PC-3 (cell line): ENCODE results near the gene DBET. TPM values are rescaled to one million over a fixed set of nuclear protein-coding genes. Genes with fewer than 3 reads are reported as not detected.
"Not testable (repeated sequence)": the region's sequence is repeated elsewhere in the genome, so short reads cannot be mapped to it uniquely, and the experiment has no call there.

Experiments
- ATAC-seq: fragments of 200-7000 bp; cut with Tn5 transposase; 2 replicates; pipeline ENCODE4 v1.9.1; 2020; ENCODE audit warnings: mild to moderate bottlenecking, moderate library complexity
- BruUV-seq: library from RNA; stranded (reverse); fragments of 400-500 nt; replicated peaks from 2 replicates; lab custom pipeline; 2021; lab: Mats Ljungman, UMichigan
- CTCF ChIA-PET: fragments of 300-600 bp; sonication (Branson Sonifier 250); formaldehyde crosslinking; loops from one replicate; lab custom pipeline; 2022; ENCODE audit warnings: antibody characterized with exemption; lab: Charles Lee
- POLR2A ChIA-PET: fragments of 300-600 bp; sonication (Branson Sonifier 250); formaldehyde crosslinking; loops from one replicate; lab custom pipeline; 2022; ENCODE audit warnings: antibody characterized with exemption; ENCODE audit not compliant: unreplicated experiment; lab: Charles Lee
- DNase-seq: peaks from one replicate; pipeline ENCODE4 v3.0.0-alpha.2; 2015
- H2AFZ ChIP-seq: fragments of 300-600 bp; sonication (generic); 2 replicates; pipeline ENCODE4 v1.6.0; 2016; ENCODE audit warnings: antibody characterized with exemption, low read length
- H3F3A ChIP-seq: fragments of 300-600 bp; sonication (generic); one replicate; pipeline ENCODE4 v1.6.0; 2017; ENCODE audit warnings: antibody characterized with exemption, low read length, control low read depth, mild to moderate bottlenecking; ENCODE audit not compliant: unreplicated experiment
- H3K27ac ChIP-seq: fragments of 300-600 bp; sonication (generic); 2 replicates; pipeline ENCODE4 v1.5.1; 2016; ENCODE audit warnings: mild to moderate bottlenecking, low read length
- H3K27me3 ChIP-seq: fragments of 300-600 bp; sonication (generic); 2 replicates; pipeline ENCODE4 v1.6.1; 2016; ENCODE audit warnings: low read length, mixed read lengths
- H3K36me3 ChIP-seq: fragments of 300-600 bp; sonication (generic); 2 replicates; pipeline ENCODE4 v1.6.1; 2016; ENCODE audit warnings: low read depth, mixed run types, low read length, mixed read lengths
- H3K4me1 ChIP-seq: fragments of 300-600 bp; sonication (generic); 2 replicates; pipeline ENCODE4 v1.5.1; 2016; ENCODE audit warnings: low read length; ENCODE audit not compliant: insufficient read depth
- H3K4me2 ChIP-seq: fragments of 300-600 bp; sonication (generic); 2 replicates; pipeline ENCODE4 v1.6.0; 2016; ENCODE audit warnings: low read length
- H3K4me3 ChIP-seq: fragments of 300-600 bp; sonication (generic); 2 replicates; pipeline ENCODE4 v1.5.1; 2016; ENCODE audit warnings: mild to moderate bottlenecking, low read length, mixed read lengths
- H3K79me2 ChIP-seq: fragments of 300-600 bp; sonication (generic); 2 replicates; pipeline ENCODE4 v1.6.1; 2017; ENCODE audit warnings: low read length, mixed read lengths
- H3K9ac ChIP-seq: fragments of 300-600 bp; sonication (generic); 2 replicates; pipeline ENCODE4 v1.6.0; 2016; ENCODE audit warnings: mild to moderate bottlenecking, low read length
- H3K9me2 ChIP-seq: fragments of 300-600 bp; sonication (generic); replicated peaks from 2 replicates; pipeline ENCODE4 v1.6.1; 2016; ENCODE audit warnings: mixed run types, low read length, mixed read lengths
- H3K9me3 ChIP-seq: fragments of 300-600 bp; sonication (generic); 2 replicates; pipeline ENCODE4 v1.6.1; 2016; ENCODE audit warnings: low read length, mixed read lengths
- H4K20me1 ChIP-seq: fragments of 300-600 bp; sonication (generic); 2 replicates; pipeline ENCODE4 v1.6.1; 2016; ENCODE audit warnings: low read length, mixed read lengths
- CTCF ChIP-seq: fragments of 300-600 bp; sonication (generic); conservative IDR thresholded peaks from 2 replicates; pipeline ENCODE4 v1.5.1; 2017; ENCODE audit warnings: antibody characterized with exemption, low read depth, mild to moderate bottlenecking, low read length
- EZH2 ChIP-seq: fragments of 300-600 bp; sonication (generic); IDR thresholded peaks from one replicate; pipeline ENCODE4 v1.6.1; 2017; ENCODE audit warnings: antibody characterized with exemption, mild to moderate bottlenecking, low read length; ENCODE audit not compliant: unreplicated experiment
- EZH2phosphoT487 ChIP-seq: fragments of 300-600 bp; sonication (generic); IDR thresholded peaks from 2 replicates; pipeline ENCODE4 v1.6.1; 2018; ENCODE audit warnings: mild to moderate bottlenecking, antibody characterized with exemption, low read length, borderline replicate concordance
- intact Hi-C: fragments of 100-400 bp; cut with micrococcal nuclease; formaldehyde crosslinking; loops from 2 replicates; pipeline ENCODE4 v1.9.0; 2023
- total RNA-seq: library from RNA; depleted of rRNA; stranded (reverse); fragments of >200 nt; gene quantifications from 2 replicates; pipeline ENCODE4 v1.2.3, GENCODE V29; 2014

DBET gene
- total RNA-seq, 1 experiment from 2014 or later: not detected

- H3K4me2 ChIP-seq: peak overlapping the region; percentile 53; the same call in 1 of the 2 replicates
- no peak overlapping the region for H3K9ac ChIP-seq
- ChIA-PET POLR2A (no interaction called here), CTCF (no interaction called here)
- H3K9me3 ChIP-seq: no peaks in the 10 kb centered on the region
- ATAC-seq (peak; percentile 76), DNase-seq (peak; percentile 60)
- H3K9me2 ChIP-seq: no peaks in the 10 kb centered on the region
- H3K4me1 ChIP-seq: no peaks in the 10 kb centered on the region
- H3K79me2 ChIP-seq: no peaks in the 10 kb centered on the region
- no peak overlapping the region for H3K27ac ChIP-seq
- BruUV-seq: no TSS peak
- H3F3A ChIP-seq: no peaks in the 10 kb centered on the region
- TF ChIP-seq EZH2phosphoT487 (no peak), EZH2 (no peak), CTCF (no peak)
- no peaks in the 10 kb centered on the region for H4K20me1 ChIP-seq
- H3K4me3 ChIP-seq: peak overlapping the region; percentile 54
- H3K27me3 ChIP-seq: no peaks in the 10 kb centered on the region
- intact Hi-C loops: loop anchor here (5.0 kb wide), 1 partner anchor 49 kb away; no protein-coding TSS in a partner anchor
- H2AFZ ChIP-seq: peak overlapping the region; percentile 48; the same call in 1 of the 2 replicates
- H3K36me3 ChIP-seq: no peaks in the 10 kb centered on the region
Measured at GRCh38 chr4:190020790-190021717, 43.2 kb upstream of the DBET start.

- H3K27ac ChIP-seq, CTCF ChIA-PET, ATAC-seq, H3K4me2 ChIP-seq, H3K79me2 ChIP-seq, H3K9me2 ChIP-seq, BruUV-seq, POLR2A ChIA-PET, H3K9ac ChIP-seq, H4K20me1 ChIP-seq, H2AFZ ChIP-seq, DNase-seq, H3K4me3 ChIP-seq, H3K4me1 ChIP-seq, H3K9me3 ChIP-seq, H3F3A ChIP-seq, H3K27me3 ChIP-seq, H3K36me3 ChIP-seq: not testable (repeated sequence)
- intact Hi-C loops: loop anchor here (5.0 kb wide), 1 partner anchor 50 kb away; no protein-coding TSS in a partner anchor
Measured at GRCh38 chr4:190021973-190022372, 42.3 kb upstream of the DBET start.

GRCh38 chr4:190022614-190023281 lies 41.6 kb upstream of the DBET start:
- BruUV-seq, H2AFZ ChIP-seq, H3K4me2 ChIP-seq, CTCF ChIA-PET, DNase-seq, H3K9ac ChIP-seq, H3F3A ChIP-seq, H3K27me3 ChIP-seq, H3K9me2 ChIP-seq, POLR2A ChIA-PET, H3K4me3 ChIP-seq, H4K20me1 ChIP-seq, H3K79me2 ChIP-seq, H3K9me3 ChIP-seq, H3K4me1 ChIP-seq, H3K27ac ChIP-seq, H3K36me3 ChIP-seq: not testable (repeated sequence)
- intact Hi-C loops: loop anchor here (5.0 kb wide), 1 partner anchor 50 kb away; no protein-coding TSS in a partner anchor
- peak; percentile 45 for ATAC-seq

GRCh38 chr4:190027156-190027555 lies 37.1 kb upstream of the DBET start, which contains the start of gene FRG2:
FRG2 (minus strand) TSS chr4:190027256; CDS start chr4:190027204, 52 bp downstream.
- ATAC-seq, DNase-seq, intact Hi-C loops, H3K4me2 ChIP-seq, H3K9me3 ChIP-seq, H3K9ac ChIP-seq, BruUV-seq, H3K4me1 ChIP-seq, H3K9me2 ChIP-seq, CTCF ChIA-PET, H2AFZ ChIP-seq, H3K27ac ChIP-seq, H3K27me3 ChIP-seq, H4K20me1 ChIP-seq, H3F3A ChIP-seq, POLR2A ChIA-PET, H3K79me2 ChIP-seq, H3K4me3 ChIP-seq, H3K36me3 ChIP-seq: not testable (repeated sequence)

- POLR2A ChIA-PET, H4K20me1 ChIP-seq, intact Hi-C loops, H3K9me3 ChIP-seq, H3K4me2 ChIP-seq, H3K79me2 ChIP-seq, CTCF ChIA-PET, H3K4me3 ChIP-seq, H3K27me3 ChIP-seq, H3K4me1 ChIP-seq, ATAC-seq, H3K36me3 ChIP-seq, H3K9me2 ChIP-seq, BruUV-seq, DNase-seq, H2AFZ ChIP-seq, H3F3A ChIP-seq, H3K9ac ChIP-seq, H3K27ac ChIP-seq: not testable (repeated sequence)
Measured at GRCh38 chr4:190031264-190031663, 33.0 kb upstream of the DBET start.
